Activated CD8-positive, alpha-beta memory T cell treated with anti-CD3 and anti-CD28 coated beads, Interleukin-2, amount 50 U/mL, for 24 hours (primary cell): Measurements from ENCODE around the gene ANAPC2.

Experiments
- DNase-seq: peaks from one replicate; pipeline ENCODE4 v3.0.0-alpha.2; 2020; ENCODE audit errors: extremely low read depth

ANAPC2 gene

GRCh38 chr9:137175345-137175961, 12.9 kb downstream of the ANAPC2 start:
- DNase-seq = no peak

- no peak for DNase-seq
These were observed 13.6 kb downstream of the ANAPC2 start for GRCh38 chr9:137174722-137175293.

GRCh38 chr9:137173796-137174664, 14.3 kb downstream of the ANAPC2 start:
- DNase-seq = no peak

GRCh38 chr9:137172901-137173795, 15.2 kb downstream of the ANAPC2 start:
- no peak for DNase-seq

- no peak for DNase-seq
These were observed 17.0 kb downstream of the ANAPC2 start for GRCh38 chr9:137171149-137171900.

GRCh38 chr9:137170486-137171148, 17.7 kb downstream of the ANAPC2 start:
- no peak for DNase-seq

GRCh38 chr9:137169896-137170358, 18.4 kb downstream of the ANAPC2 start, which contains the start of gene LRRC26:
LRRC26 (minus strand) TSS chr9:137170051; CDS start chr9:137169943, 108 bp downstream.
- DNase-seq = no peak

- DNase-seq = no peak
These were observed 19.2 kb downstream of the ANAPC2 start for GRCh38 chr9:137168904-137169856.

GRCh38 chr9:137168573-137168903, 19.8 kb downstream of the ANAPC2 start:
- DNase-seq = no peak

GRCh38 chr9:137167747-137168572, 20.4 kb downstream of the ANAPC2 start:
- DNase-seq = no peak

- DNase-seq = no peak
These were observed 21.0 kb downstream of the ANAPC2 start for GRCh38 chr9:137167277-137167746.

- DNase-seq = no peak
These were observed 21.8 kb downstream of the ANAPC2 start for GRCh38 chr9:137166380-137167229.

- DNase-seq = no peak
These were observed 23.0 kb downstream of the ANAPC2 start for GRCh38 chr9:137165250-137165836.

- DNase-seq = no peak
These were observed 23.8 kb downstream of the ANAPC2 start for GRCh38 chr9:137164370-137165249.

GRCh38 chr9:137163805-137164204, 24.6 kb downstream of the ANAPC2 start:
- no peak for DNase-seq

- no peak for DNase-seq
These were observed 25.0 kb downstream of the ANAPC2 start for GRCh38 chr9:137163365-137163715.
